AG09309 (cell line): Measurements from ENCODE around the gene ENTPD8.

Experiments used
- DNase-seq: peaks from one replicate; pipeline ENCODE4 v3.0.0-alpha.2; 2010; ENCODE audit warnings: low read depth
- H3K4me3 ChIP-seq: 2 replicates; pipeline ENCODE4 v1.5.1; 2011; ENCODE audit warnings: mild to moderate bottlenecking, low read depth, low read length, moderate library complexity; ENCODE audit not compliant: control insufficient read depth
- TF ChIP-seq, protein P1 (sequence below): IDR thresholded peaks from 2 replicates; pipeline ENCODE4 v1.5.1; 2011; ENCODE audit warnings: mild to moderate bottlenecking, low read depth, low read length, inconsistent platforms; ENCODE audit not compliant: insufficient read depth, control insufficient read depth; ENCODE audit errors: missing control alignments

Gene ENTPD8

DNA sequence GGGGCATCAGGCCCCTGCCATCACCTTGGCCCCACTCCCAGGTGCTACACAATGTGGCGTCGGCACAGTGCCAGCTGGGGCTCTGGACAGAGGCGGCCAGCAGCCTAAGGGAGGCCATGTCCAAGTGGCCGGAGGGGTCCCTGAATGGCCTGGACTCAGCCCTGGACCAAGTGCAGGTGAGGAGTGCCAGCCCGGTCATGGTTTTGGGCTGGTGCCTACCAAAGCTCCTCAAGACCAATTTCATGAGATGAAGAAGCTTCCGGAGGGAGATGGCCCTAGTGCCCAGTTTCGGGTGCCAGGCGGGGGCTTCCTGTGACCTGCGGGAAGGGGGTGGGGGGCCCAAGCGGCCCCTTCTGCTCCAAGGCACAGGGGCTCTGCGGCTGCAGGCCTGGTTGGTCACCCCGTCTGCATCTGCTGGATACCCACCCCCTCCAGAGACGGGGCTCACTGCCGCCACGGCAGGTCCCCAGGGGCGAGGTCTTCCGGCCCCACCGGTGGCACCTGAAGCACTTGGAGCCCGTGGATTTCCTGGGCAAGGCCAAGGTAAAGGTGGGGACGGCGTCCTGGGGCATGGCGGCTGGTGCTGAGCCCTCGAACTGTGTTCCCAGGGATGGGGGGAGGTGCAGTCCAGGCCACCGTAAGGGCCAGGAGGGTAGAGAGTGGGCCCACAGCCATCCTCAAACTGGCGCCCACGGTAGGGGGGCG is 12.2 kb downstream of the ENTPD8 start:
- DNase-seq, result no peak
- TF ChIP-seq, protein P1, sequence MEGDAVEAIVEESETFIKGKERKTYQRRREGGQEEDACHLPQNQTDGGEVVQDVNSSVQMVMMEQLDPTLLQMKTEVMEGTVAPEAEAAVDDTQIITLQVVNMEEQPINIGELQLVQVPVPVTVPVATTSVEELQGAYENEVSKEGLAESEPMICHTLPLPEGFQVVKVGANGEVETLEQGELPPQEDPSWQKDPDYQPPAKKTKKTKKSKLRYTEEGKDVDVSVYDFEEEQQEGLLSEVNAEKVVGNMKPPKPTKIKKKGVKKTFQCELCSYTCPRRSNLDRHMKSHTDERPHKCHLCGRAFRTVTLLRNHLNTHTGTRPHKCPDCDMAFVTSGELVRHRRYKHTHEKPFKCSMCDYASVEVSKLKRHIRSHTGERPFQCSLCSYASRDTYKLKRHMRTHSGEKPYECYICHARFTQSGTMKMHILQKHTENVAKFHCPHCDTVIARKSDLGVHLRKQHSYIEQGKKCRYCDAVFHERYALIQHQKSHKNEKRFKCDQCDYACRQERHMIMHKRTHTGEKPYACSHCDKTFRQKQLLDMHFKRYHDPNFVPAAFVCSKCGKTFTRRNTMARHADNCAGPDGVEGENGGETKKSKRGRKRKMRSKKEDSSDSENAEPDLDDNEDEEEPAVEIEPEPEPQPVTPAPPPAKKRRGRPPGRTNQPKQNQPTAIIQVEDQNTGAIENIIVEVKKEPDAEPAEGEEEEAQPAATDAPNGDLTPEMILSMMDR, result no peak

GRCh38 chr9:137428311-137428630 is 12.9 kb downstream of the ENTPD8 start:
- TF ChIP-seq, protein P1, result no peak
- H3K4me3 ChIP-seq, result no peak overlapping the region
- no peak for DNase-seq

More for the DNA sequence above, 12.2 kb downstream of the ENTPD8 start:
- no peak overlapping the region for H3K4me3 ChIP-seq

- TF ChIP-seq, protein P1, result no peak
- no peak for DNase-seq
- no peak overlapping the region for H3K4me3 ChIP-seq
Measured at GRCh38 chr9:137427454-137428310, 13.5 kb downstream of the ENTPD8 start.

DNA sequence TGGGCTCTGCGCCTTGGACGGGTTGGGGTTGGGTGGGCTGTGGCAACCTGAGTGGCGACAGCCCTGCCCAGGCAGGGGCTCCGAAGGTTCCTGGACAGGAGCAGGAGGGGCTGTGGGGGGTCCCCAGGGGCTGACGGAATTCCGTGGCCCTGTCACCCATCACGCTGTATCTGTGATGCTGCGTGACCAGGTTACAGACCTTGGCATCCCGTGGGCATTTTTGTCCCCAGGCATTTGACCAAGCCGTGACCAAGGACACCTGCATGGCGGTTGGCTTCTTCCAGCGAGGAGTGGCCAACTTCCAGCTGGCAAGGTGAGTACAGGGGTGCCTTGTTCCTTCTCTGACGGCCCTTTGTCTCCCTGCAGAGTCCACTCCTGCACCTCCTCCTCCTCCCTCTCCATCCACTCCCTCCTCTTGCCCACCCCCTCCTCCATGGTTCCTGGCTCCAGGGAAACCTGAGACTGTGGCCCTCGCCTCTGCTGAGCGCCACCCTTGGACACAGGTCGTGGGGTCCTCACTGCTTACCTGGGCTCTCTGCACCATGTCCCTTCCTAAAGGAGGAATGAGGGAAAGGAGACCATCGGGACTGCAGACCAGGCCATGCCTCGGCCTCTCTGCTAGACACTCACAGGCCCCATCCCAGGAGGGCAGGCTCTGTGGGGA is 15.0 kb downstream of the ENTPD8 start:
- no peak for DNase-seq
- TF ChIP-seq, protein P1, result no peak
- no peak overlapping the region for H3K4me3 ChIP-seq

DNA sequence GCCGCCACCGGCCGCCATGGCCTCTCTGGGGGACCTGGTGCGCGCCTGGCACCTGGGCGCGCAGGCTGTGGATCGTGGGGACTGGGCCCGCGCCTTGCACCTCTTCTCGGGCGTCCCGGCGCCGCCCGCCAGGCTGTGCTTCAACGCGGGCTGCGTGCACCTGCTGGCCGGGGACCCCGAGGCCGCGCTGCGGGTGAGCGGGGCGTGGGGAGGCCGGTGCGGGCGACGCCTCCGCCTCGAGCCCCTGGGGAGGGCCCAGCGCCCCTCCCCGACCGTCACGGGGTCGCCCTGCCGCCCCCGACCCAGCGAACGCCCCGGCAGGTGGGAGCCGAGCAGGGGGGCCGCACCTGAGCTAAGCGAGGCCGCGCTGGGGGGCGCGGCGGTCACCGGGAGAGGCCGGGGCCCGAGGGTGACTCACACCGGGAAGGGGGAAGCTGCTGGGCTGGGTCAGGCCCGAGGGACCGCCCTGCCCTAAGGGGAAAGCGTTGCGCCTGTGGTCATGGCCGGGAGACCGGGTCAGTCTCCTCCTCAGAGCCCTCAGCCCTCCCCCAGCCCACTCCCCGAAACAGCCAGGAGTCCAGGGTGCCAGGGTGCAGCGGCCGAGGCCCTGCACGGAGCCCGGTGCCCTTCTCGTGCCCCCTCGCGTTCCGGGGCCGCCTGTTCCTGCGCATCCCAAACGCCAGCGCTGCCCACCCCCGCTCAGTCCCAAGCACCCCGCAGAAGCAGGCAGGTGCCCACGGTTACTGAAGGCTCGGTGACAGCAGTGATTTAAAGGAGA is 17.5 kb downstream of the ENTPD8 start:
- peak overlapping the region; percentile 28 for H3K4me3 ChIP-seq
- no peak for DNase-seq
- TF ChIP-seq, protein P1, result no peak
